HG03565 (cell line): ENCODE measurements around the gene PLEKHG1.

ENCODE experiments used
- ATAC-seq: cut with Tn5 transposase; IDR thresholded peaks from one replicate; pipeline ENCODE4 v1.9.1; 2021; ENCODE audit warnings: mild to moderate bottlenecking, moderate library complexity; ENCODE audit not compliant: unreplicated experiment

PLEKHG1 gene

GRCh38 chr6:150599199-150600009, at the start of gene PLEKHG1:
Gene PLEKHG1, plus strand, starts transcription at chr6:150599885. Its CDS starts 133,797 bp downstream, at chr6:150733682.
- ATAC-seq: peak; percentile 40

GRCh38 chr6:150550244-150550643, 49.4 kb upstream of the PLEKHG1 start:
- no peak for ATAC-seq

GRCh38 chr6:150557043-150557599, 42.6 kb upstream of the PLEKHG1 start:
- no peak for ATAC-seq

- no peak for ATAC-seq
These were observed 39.4 kb upstream of the PLEKHG1 start for GRCh38 chr6:150560004-150560883.

GRCh38 chr6:150560884-150561219, 38.8 kb upstream of the PLEKHG1 start:
- ATAC-seq: no peak

- ATAC-seq: no peak
These were observed 33.7 kb upstream of the PLEKHG1 start for GRCh38 chr6:150565945-150566344.

- no peak for ATAC-seq
These were observed 33.2 kb upstream of the PLEKHG1 start for GRCh38 chr6:150566486-150566885.

- no peak for ATAC-seq
These were observed 32.3 kb upstream of the PLEKHG1 start for GRCh38 chr6:150567380-150567779.

- ATAC-seq: no peak
These were observed 31.8 kb upstream of the PLEKHG1 start for GRCh38 chr6:150567823-150568383.

GRCh38 chr6:150568560-150568959, 31.1 kb upstream of the PLEKHG1 start:
- ATAC-seq: no peak

GRCh38 chr6:150569161-150569560, 30.5 kb upstream of the PLEKHG1 start:
- ATAC-seq: no peak

GRCh38 chr6:150573041-150573681, 26.5 kb upstream of the PLEKHG1 start:
- ATAC-seq: no peak

GRCh38 chr6:150575836-150576235, 23.8 kb upstream of the PLEKHG1 start:
- no peak for ATAC-seq

GRCh38 chr6:150576651-150577226, 22.9 kb upstream of the PLEKHG1 start:
- no peak for ATAC-seq

GRCh38 chr6:150579611-150580010, 20.1 kb upstream of the PLEKHG1 start:
- ATAC-seq: no peak

- ATAC-seq: no peak
These were observed 19.2 kb upstream of the PLEKHG1 start for GRCh38 chr6:150580489-150580888.

GRCh38 chr6:150584065-150584464, 15.6 kb upstream of the PLEKHG1 start:
- ATAC-seq: no peak

GRCh38 chr6:150584596-150584995, 15.1 kb upstream of the PLEKHG1 start:
- no peak for ATAC-seq

GRCh38 chr6:150586850-150587359, 12.8 kb upstream of the PLEKHG1 start:
- ATAC-seq: no peak

- no peak for ATAC-seq
These were observed 12.0 kb upstream of the PLEKHG1 start for GRCh38 chr6:150587637-150588036.
